HCT116 (cell line): ENCODE data around the gene RASSF3.

Experiments
- POLR2A ChIP-seq: IDR thresholded peaks from 2 replicates; pipeline ENCODE4 v1.7.0; 2011; ENCODE audit warnings: borderline replicate concordance; ENCODE audit not compliant: insufficient read depth, insufficient read length; ENCODE audit errors: extremely low read depth
- POLR2AphosphoS5 ChIP-seq: IDR thresholded peaks from 2 replicates; pipeline ENCODE4 v1.6.1; 2011; ENCODE audit warnings: mild to moderate bottlenecking, low read depth, low read length, moderate library complexity
- TF ChIP-seq, protein P1 (sequence below): IDR thresholded peaks from 2 replicates; pipeline ENCODE4 v1.6.1; 2012; ENCODE audit warnings: low read depth
- TF ChIP-seq, protein P2 (sequence below), 3 experiments: fragments of 200-600 bp in 1 of 3; sonication (generic) in 1 of 3; IDR thresholded peaks in 2 of 3; conservative IDR thresholded peaks in 1 of 3; 2 replicates each; pipeline ENCODE4 v1.5.1; 2012 to 2017; ENCODE audit warnings: low read depth in 2 of 3, low read length in 2 of 3, antibody characterized with exemption in 1 of 3, borderline replicate concordance in 1 of 3, control low read depth in 1 of 3, mild to moderate bottlenecking in 1 of 3, mixed read lengths in 1 of 3, mixed run types in 1 of 3, moderate library complexity in 1 of 3; ENCODE audit not compliant: insufficient read depth in 1 of 3

DNA sequence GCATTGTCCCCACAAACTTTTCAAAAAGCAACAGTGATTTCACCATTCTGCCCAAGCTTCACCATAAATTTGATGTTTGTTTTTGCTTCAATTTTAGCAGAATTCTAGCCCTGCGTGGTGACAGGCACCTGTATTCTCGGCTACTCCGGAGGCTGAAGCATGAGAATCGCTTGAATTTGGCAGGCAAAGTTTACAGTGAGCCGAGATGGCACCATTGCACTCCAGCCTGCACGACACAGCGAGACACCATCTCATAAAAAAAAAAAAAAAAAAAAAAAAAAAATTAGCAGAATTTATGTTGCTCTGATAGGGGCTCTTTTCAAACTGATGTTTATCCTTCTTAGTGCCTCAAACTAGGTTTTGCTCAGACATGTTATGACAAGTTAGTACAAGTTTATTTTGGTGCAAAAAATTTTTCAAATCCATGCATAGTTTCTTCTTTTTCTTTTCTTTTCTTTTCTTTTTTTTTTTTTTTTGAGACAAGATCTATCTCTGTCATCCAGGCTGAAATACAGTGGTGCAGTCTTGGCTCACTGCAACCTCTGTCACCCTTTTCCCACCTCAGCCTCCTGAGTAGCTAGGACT lies 24.3 kb downstream of the RASSF3 start:
- TF ChIP-seq POLR2A: no peak
- TF ChIP-seq, protein P1, sequence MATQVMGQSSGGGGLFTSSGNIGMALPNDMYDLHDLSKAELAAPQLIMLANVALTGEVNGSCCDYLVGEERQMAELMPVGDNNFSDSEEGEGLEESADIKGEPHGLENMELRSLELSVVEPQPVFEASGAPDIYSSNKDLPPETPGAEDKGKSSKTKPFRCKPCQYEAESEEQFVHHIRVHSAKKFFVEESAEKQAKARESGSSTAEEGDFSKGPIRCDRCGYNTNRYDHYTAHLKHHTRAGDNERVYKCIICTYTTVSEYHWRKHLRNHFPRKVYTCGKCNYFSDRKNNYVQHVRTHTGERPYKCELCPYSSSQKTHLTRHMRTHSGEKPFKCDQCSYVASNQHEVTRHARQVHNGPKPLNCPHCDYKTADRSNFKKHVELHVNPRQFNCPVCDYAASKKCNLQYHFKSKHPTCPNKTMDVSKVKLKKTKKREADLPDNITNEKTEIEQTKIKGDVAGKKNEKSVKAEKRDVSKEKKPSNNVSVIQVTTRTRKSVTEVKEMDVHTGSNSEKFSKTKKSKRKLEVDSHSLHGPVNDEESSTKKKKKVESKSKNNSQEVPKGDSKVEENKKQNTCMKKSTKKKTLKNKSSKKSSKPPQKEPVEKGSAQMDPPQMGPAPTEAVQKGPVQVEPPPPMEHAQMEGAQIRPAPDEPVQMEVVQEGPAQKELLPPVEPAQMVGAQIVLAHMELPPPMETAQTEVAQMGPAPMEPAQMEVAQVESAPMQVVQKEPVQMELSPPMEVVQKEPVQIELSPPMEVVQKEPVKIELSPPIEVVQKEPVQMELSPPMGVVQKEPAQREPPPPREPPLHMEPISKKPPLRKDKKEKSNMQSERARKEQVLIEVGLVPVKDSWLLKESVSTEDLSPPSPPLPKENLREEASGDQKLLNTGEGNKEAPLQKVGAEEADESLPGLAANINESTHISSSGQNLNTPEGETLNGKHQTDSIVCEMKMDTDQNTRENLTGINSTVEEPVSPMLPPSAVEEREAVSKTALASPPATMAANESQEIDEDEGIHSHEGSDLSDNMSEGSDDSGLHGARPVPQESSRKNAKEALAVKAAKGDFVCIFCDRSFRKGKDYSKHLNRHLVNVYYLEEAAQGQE: no peak
- TF ChIP-seq, protein P2, sequence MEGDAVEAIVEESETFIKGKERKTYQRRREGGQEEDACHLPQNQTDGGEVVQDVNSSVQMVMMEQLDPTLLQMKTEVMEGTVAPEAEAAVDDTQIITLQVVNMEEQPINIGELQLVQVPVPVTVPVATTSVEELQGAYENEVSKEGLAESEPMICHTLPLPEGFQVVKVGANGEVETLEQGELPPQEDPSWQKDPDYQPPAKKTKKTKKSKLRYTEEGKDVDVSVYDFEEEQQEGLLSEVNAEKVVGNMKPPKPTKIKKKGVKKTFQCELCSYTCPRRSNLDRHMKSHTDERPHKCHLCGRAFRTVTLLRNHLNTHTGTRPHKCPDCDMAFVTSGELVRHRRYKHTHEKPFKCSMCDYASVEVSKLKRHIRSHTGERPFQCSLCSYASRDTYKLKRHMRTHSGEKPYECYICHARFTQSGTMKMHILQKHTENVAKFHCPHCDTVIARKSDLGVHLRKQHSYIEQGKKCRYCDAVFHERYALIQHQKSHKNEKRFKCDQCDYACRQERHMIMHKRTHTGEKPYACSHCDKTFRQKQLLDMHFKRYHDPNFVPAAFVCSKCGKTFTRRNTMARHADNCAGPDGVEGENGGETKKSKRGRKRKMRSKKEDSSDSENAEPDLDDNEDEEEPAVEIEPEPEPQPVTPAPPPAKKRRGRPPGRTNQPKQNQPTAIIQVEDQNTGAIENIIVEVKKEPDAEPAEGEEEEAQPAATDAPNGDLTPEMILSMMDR (IDR thresholded peaks at IDR 0.05 in 2 of 3, conservative IDR thresholded peaks at IDR 0.05 in 1 of 3; ENCODE audit: borderline replicate concordance in 1 of 3, insufficient read depth in 1 of 3, low read depth in 2 of 3, low read length in 2 of 3): no peak
- no peak for TF ChIP-seq POLR2AphosphoS5
